Choroid plexus epithelial cell (primary cell): ENCODE measurements around the gene TBC1D22B.
A peak's percentile ranks its signal among the peaks of the same experiment; 100 is the strongest.
"Not testable (repeated sequence)": the region's sequence is repeated elsewhere in the genome, so short reads cannot be mapped to it uniquely, and the experiment has no call there.

Source experiments
- DNase-seq: peaks from one replicate; pipeline ENCODE4 v3.0.0-alpha.2; 2010; ENCODE audit warnings: low read depth
- H3K4me3 ChIP-seq: 2 replicates; pipeline ENCODE4 v1.5.1; 2011; ENCODE audit warnings: low read depth, mild to moderate bottlenecking, control low read depth, low read length, moderate library complexity
- CTCF ChIP-seq: conservative IDR thresholded peaks from 2 replicates; pipeline ENCODE4 v1.5.1; 2011; ENCODE audit warnings: low read depth, mild to moderate bottlenecking, control low read depth, inconsistent platforms, low read length, moderate library complexity

Gene TBC1D22B

GRCh38 chr6:37302086-37302686 is 44.6 kb downstream of the TBC1D22B start:
- no peak for TF ChIP-seq CTCF
- H3K4me3 ChIP-seq = no peak overlapping the region
- DNase-seq = no peak

GRCh38 chr6:37303091-37303660 is 45.6 kb downstream of the TBC1D22B start:
- DNase-seq = no peak
- no peak for TF ChIP-seq CTCF

DNA sequence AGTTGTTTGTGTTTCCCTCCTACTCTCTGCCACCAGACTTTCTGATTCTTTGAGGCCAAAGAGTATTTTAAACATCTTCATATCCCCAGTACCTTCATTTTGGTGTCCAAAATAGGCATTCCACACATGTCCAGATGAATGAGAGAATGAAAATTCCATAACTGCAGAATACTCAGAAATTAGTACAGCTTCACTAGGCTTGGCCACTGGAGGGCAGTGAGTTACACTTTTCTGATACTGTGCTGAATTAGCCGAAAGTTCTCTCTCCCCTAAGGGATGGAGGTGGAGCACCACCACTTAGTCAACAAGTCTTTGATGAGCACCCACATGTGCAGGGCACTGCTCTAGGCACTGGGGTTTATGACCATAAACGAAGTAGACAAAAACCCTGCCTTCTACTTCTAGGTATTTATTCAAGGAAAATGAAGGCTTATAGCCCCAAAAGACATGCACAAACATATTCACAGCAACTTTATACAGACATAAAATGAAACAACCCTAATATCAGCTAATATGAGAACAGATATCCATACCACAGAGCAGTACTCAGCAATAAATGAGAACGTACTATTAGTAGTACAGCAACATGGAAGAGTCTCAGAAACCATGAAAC is 46.4 kb downstream of the TBC1D22B start:
- no peak overlapping the region for H3K4me3 ChIP-seq
- peak; percentile 80 for TF ChIP-seq CTCF
- peak; percentile 70 for DNase-seq

More at GRCh38 chr6:37303091-37303660, 45.6 kb downstream of the TBC1D22B start:
- H3K4me3 ChIP-seq = no peak overlapping the region

GRCh38 chr6:37304766-37305165 is 47.2 kb downstream of the TBC1D22B start:
- no peak for TF ChIP-seq CTCF
- H3K4me3 ChIP-seq = no peak overlapping the region
- DNase-seq = no peak

- no peak overlapping the region for H3K4me3 ChIP-seq
- no peak for TF ChIP-seq CTCF
- DNase-seq = no peak
Observed at GRCh38 chr6:37305841-37306425, 48.4 kb downstream of the TBC1D22B start.

DNA sequence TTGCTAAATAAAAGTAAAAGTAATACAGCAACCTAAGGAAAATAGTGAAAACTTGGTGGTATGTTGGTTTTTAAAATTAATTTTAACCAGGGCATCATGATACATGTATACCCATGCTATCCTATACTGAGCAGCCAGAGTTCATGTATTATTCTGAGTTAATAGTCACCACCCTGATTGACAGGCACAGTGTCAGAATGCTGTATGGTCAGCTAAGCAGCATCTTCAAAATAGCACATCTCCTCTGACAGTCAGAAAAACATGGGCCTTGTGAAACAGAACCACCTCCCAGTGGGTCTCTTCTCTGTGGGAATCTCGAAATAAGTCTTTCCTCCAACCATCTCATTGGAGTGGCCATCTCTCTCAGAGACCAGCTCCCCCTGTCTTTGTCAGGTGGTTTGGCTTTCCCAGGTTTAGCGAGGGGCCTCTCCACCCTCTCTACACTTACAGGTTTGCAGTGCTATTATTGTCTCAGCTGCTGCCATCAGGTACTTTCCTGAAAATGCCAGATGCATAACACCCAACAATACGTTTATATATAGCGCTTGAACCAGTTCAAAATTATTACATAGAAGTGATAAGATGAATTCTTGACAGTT is 49.2 kb downstream of the TBC1D22B start:
- H3K4me3 ChIP-seq = no peak overlapping the region
- DNase-seq = no peak
- peak; percentile 19 for TF ChIP-seq CTCF

GRCh38 chr6:37307484-37307883 is 49.9 kb downstream of the TBC1D22B start:
- not testable (repeated sequence) for H3K4me3 ChIP-seq, DNase-seq
